Measurements from ENCODE around the gene LAMC3.
"Not testable (repeated sequence)": the region's sequence is repeated elsewhere in the genome, so short reads cannot be mapped to it uniquely, and the experiment has no call there.

The LAMC3 gene

DNA sequence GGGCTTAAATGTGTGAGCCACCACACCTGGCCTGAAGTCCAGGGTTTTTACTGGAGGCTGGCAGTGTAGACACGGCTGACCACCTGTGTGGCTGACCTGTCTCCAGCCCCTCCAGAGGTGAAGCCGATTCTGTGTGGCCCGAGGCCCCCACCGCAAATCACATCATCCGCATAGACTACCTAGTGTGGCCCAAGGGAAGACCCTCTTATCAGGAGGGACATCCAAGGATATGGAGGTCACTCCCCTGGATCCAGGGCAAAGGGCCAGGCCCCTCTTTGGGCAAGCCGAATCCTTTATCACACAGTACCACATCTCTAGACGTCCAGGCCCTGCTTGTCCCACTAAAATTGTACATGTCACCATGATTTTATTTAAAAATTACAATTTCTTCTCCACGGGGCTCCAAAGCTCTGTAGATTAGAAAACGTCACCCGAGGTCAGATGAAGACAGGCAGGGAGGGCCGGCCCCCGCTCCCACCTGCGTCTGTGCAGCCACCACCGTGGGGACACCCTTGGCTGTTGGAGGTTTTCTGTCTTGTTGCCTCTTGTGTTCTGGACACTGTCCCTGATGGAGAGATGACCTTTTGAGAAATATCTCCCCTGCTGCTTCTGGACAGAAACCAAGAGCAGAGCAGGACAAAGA is 20.1 kb downstream of the LAMC3 start:
- DNase-seq (ENCODE audit: low read depth), result no peak

DNA sequence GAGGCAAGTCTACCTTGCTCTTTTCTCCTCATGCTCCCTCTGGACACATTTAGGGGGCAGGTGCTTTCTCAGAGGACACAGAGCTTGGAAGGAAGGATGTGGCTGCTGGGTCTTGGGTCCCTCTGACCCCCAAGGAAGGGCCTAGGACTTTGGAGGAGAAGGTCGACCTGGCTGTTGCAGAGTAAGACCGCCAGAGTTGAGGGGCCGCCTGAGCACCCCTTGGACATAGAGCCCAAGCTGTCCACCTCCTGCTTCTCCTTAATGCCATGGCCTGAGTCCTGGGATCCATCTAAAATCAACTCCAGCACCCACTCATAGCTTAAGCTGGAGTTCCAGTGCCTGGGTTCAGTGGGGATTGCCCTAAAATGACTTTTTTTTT is 20.6 kb downstream of the LAMC3 start:
- no peak for DNase-seq (ENCODE audit: low read depth)

- DNase-seq (ENCODE audit: low read depth), result no peak
Observed at GRCh38 chr9:131030239-131031004, 21.4 kb downstream of the LAMC3 start.

GRCh38 chr9:131031005-131031641 is 22.1 kb downstream of the LAMC3 start:
- DNase-seq (ENCODE audit: low read depth), result no peak

GRCh38 chr9:131031642-131032005 is 22.6 kb downstream of the LAMC3 start:
- no peak for DNase-seq (ENCODE audit: low read depth)

GRCh38 chr9:131032384-131032783 is 23.4 kb downstream of the LAMC3 start:
- DNase-seq (ENCODE audit: low read depth), result no peak

DNA sequence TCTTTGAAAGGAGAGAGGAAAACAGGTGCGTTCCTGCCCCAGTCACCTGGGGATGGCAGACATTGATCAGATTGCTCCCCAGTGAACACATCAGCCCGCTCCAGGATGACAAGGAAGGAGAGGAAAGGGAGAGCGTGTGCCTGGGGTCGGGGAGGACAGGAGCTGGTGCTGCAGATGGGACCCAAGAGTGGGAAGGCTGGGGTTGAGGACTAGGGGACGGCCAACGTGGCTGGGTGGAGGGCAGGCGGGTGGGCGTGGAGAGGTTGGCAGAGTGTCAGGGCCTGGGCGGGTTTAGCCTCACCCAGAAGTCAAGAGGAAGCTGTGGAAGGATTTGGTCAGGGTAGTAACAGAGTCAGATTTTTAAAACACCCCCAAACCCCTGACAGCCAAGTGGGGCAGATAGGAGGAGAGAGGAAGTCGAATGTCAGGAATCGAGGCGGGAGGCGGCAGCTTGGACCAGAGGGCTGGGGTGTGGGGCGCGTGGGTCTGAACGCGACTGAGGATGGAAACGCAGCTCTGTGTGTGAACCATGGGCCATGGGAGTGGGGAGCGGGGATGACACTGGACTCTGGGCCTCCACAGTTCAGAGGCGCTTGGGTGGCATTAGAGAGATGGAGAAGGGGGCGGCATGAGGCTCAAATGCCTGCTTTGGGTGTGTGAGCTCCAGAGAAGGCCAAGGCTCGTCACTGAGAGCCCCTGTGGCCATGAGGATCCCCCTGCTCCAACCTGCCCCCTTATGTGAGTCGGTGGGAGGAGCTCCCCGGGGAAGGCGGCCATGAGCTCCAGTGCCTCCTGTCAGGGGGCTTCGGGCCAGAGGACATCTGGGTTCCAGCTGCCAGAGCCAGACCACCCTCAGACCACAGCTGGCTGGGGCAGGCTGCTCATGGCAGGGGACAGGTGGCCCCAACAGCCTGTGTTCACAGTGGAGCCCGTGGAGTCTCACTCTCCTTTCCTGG is 24.6 kb downstream of the LAMC3 start:
- DNase-seq (ENCODE audit: low read depth), result no peak

- no peak for DNase-seq (ENCODE audit: low read depth)
Observed at GRCh38 chr9:131034268-131034667, 25.3 kb downstream of the LAMC3 start.

DNA sequence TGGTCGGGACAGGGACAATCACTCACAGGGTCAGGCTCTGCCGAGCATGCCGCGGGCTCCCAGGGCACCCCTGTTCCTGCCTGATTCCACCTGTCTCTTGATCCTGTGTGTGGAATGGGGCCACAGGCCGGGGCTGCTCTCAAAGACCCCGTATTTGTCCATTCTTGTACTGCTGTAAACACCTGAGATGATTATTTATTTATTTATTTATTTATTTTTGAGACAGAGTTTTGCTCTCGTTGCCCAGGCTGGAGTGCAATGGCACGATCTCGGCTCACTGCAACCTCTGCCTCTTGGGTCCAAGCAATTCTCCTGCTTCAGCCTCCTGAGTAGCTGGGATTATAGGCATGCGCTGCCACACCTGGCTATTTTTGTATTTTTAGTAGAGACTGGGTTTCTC is 25.8 kb downstream of the LAMC3 start:
- DNase-seq (ENCODE audit: low read depth), result not testable (repeated sequence)

GRCh38 chr9:131035548-131035947 is 26.6 kb downstream of the LAMC3 start:
- no peak for DNase-seq (ENCODE audit: low read depth)

GRCh38 chr9:131036071-131036470 is 27.1 kb downstream of the LAMC3 start:
- no peak for DNase-seq (ENCODE audit: low read depth)

GRCh38 chr9:131036529-131037334 is 27.8 kb downstream of the LAMC3 start:
- no peak for DNase-seq (ENCODE audit: low read depth)

DNA sequence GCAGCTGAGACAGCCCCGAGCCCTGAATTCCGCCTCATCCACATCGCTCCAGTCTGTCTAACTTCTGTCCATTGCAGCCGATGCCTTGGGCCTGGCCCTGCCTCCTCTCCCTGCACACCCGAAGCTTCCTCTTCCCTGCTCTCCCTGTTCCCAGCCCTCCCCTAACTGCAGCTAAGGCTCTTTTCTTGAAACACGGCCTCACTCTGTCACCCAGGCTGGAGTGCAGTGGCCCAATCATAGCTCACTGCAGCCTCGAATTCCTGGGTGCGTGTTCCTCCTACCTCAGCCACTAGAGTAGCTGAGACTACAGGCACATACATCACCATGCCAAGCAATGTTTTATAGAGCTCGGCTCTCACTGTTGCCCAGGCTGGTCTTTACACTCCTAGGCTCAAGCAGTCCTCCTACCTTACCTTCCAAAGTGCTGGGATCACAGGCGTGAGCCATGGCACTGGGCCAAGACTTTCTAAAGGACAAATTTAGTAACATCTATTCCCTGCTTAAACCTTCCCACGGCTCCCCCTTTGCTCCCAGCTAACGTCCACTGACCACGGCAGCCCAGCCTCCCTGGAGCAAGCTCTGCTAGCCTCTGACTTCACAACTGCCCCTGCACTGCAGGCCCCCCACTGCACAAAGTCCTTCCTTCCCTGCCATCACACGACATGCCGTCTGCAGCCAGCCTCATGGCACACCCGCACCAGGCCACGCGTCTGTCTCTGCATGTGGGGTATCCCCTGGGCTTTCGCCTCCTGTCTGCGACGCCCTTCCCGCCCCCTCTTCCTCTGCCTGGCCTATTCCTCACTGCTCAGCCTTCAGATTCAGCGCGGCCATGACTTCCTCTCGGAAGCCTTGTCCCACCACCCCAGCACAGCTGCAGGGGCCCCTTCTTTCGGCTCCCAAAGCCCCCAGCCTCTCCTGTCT is 28.6 kb downstream of the LAMC3 start:
- DNase-seq (ENCODE audit: low read depth), result no peak

DNA sequence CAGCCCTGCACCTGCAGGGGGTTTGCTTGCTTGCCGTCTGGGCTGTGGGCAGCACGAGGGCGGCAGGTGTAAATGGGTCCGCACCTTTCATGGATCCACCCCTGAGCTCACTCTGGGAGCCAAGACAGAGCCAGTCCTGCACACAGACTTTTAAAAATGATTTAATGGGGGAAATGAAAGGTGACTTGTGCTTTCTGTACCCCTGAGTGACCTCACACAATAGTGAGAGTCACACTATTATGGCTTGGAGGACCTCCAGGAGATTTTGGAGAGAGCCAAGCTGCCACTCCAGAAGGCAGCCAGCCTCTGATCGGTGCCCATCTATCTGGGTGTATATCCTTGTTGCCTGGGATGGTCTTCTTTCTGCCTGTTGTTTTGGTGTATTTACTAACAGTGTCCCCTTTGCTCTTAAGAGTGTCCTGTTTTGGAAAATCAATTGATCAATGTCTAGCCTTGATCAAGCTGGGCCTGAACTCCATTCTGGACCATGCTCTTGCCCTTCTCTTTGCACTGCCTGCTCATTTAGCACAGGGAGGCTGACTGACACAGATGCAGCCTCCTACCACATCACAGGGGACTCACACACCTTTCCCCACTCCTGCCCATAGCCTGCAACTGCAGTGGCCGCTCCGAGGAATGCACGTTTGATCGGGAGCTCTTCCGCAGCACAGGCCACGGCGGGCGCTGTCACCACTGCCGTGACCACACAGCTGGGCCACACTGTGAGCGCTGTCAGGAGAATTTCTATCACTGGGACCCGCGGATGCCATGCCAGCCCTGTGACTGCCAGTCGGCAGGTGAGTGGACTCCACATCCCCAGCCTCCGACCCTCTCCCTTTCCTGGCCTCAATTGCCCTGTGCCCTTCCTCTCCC is 29.5 kb downstream of the LAMC3 start:
- DNase-seq (ENCODE audit: low read depth), result no peak

- DNase-seq (ENCODE audit: low read depth), result no peak
Observed at GRCh38 chr9:131039129-131039954, 30.4 kb downstream of the LAMC3 start.

GRCh38 chr9:131042666-131043065 is 33.7 kb downstream of the LAMC3 start:
- no peak for DNase-seq (ENCODE audit: low read depth)

DNA sequence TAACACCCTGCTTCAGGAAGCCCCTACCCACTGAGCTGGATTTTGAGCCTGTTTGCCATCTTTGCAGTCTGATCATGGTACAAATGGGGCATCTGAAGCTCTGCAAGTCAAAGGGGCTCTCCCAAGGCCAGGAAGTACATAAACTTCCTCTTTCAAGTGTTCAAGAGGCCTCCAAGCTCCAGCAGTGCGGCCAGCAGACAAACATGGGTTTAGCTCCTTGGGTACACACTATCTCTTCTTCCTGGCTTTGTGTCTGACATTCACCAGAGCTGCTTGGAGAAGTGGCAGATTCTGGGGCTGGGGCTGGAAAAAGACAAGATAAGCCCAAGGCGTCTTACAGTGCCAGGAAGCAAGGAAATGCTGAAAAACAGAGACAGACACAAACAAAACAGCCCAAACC is 34.1 kb downstream of the LAMC3 start:
- no peak for DNase-seq (ENCODE audit: low read depth)

- no peak for DNase-seq (ENCODE audit: low read depth)
Observed at GRCh38 chr9:131043646-131044045, 34.7 kb downstream of the LAMC3 start.

Data from stimulated activated CD8-positive, alpha-beta memory T cell treated with anti-CD3 and anti-CD28 coated beads, Interleukin-12 subunit alpha, Interleukin-12 subunit beta, amount 100 ng/mL, for 4 hours (primary cell).